H1 (cell line): Measurements from ENCODE around the gene ZNF512. TPM values are rescaled to one million over a fixed set of nuclear protein-coding genes. Genes with fewer than 3 reads are reported as not detected.

Source experiments
- CTCF ChIA-PET: fragments of 300-600 bp; sonication (Branson Sonifier 250); formaldehyde crosslinking; loops from one replicate; lab custom pipeline; 2021; ENCODE audit not compliant: partially characterized antibody; lab: Charles Lee
- POLR2A ChIA-PET: fragments of 300-600 bp; sonication (Branson Sonifier 250); formaldehyde crosslinking; loops from one replicate; lab custom pipeline; 2021; ENCODE audit warnings: inconsistent platforms; ENCODE audit not compliant: partially characterized antibody; lab: Charles Lee
- DNase-seq, 2 experiments: peaks; one replicate each; pipeline versions ENCODE4 v3.0.0 to v3.0.0-alpha.2; 2010 to 2022; ENCODE audit warnings: low spot score in 2 of 2, low read depth in 1 of 2, mixed read lengths in 1 of 2
- FAIRE-seq: peaks from 2 replicates; lab custom pipeline; 2011; peaks lifted over from hg19 to GRCh38; lab: Jason Lieb, UNC
- H2AFZ ChIP-seq: 2 replicates; pipeline ENCODE4 v1.8.1; 2012; ENCODE audit warnings: low read length, inconsistent platforms
- H2AK5ac ChIP-seq: 2 replicates; pipeline ENCODE4 v1.6.1; 2013; ENCODE audit warnings: low read depth, low read length
- H2BK120ac ChIP-seq: replicated peaks from 2 replicates; pipeline ENCODE3; 2013; ENCODE audit warnings: low read depth, low read length, inconsistent platforms
- H2BK12ac ChIP-seq: 2 replicates; pipeline ENCODE4 v1.6.1; 2013; ENCODE audit warnings: low read depth, low read length
- H2BK15ac ChIP-seq: 2 replicates; pipeline ENCODE4 v1.6.1; 2013; ENCODE audit warnings: low read length
- H2BK20ac ChIP-seq: 2 replicates; pipeline ENCODE4 v1.6.1; 2013; ENCODE audit warnings: low read length
- H2BK5ac ChIP-seq: 2 replicates; pipeline ENCODE4 v1.6.1; 2013; ENCODE audit warnings: low read depth, low read length
- H3K14ac ChIP-seq: 2 replicates; pipeline ENCODE4 v1.6.1; 2013; ENCODE audit warnings: inconsistent platforms; ENCODE audit not compliant: insufficient read length
- H3K18ac ChIP-seq: 2 replicates; pipeline ENCODE4 v1.6.1; 2013; ENCODE audit warnings: low read length; ENCODE audit errors: extremely low read depth
- H3K23ac ChIP-seq: 2 replicates; pipeline ENCODE4 v1.6.1; 2013; ENCODE audit warnings: inconsistent platforms; ENCODE audit not compliant: insufficient read length
- H3K23me2 ChIP-seq: 2 replicates; pipeline ENCODE4 v1.6.1; 2013; ENCODE audit warnings: low read depth, low read length
- H3K27ac ChIP-seq: 2 replicates; pipeline ENCODE4 v1.6.1; 2011; ENCODE audit warnings: low read depth, low read length, inconsistent platforms
- H3K27me3 ChIP-seq, 4 experiments: replicated peaks in 1 of 4; 1 replicate in 1 of 4; 2 replicates in 3 of 4; pipeline versions ENCODE4 v1.6.1 to v1.8.1; 2011 to 2013; ENCODE audit warnings: low read length in 3 of 4, mild to moderate bottlenecking in 3 of 4, inconsistent platforms in 2 of 4, mixed read lengths in 2 of 4, moderate library complexity in 1 of 4; ENCODE audit not compliant: control insufficient read depth in 3 of 4, insufficient read depth in 3 of 4; ENCODE audit errors: extremely low read depth in 1 of 4
- H3K36me3 ChIP-seq, 4 experiments: 2 replicates each; pipeline versions ENCODE4 v1.6.1 to v1.8.1; 2011 to 2013; ENCODE audit warnings: mild to moderate bottlenecking in 4 of 4, low read length in 3 of 4, moderate library complexity in 2 of 4, control low read depth in 1 of 4, inconsistent platforms in 1 of 4; ENCODE audit not compliant: insufficient read depth in 4 of 4, control insufficient read depth in 2 of 4
- H3K4ac ChIP-seq: replicated peaks from 2 replicates; pipeline ENCODE3; 2013; ENCODE audit warnings: low read length, low read depth, mixed read lengths, inconsistent platforms; ENCODE audit not compliant: insufficient read length
- H3K4me1 ChIP-seq, 4 experiments: replicated peaks in 1 of 4; 1 replicate in 1 of 4; 2 replicates in 3 of 4; pipeline versions ENCODE4 v1.6.1 to v1.8.1; 2011 to 2013; ENCODE audit warnings: low read length in 3 of 4, inconsistent platforms in 2 of 4, mixed read lengths in 1 of 4; ENCODE audit not compliant: insufficient read depth in 4 of 4, control insufficient read depth in 3 of 4
- H3K4me2 ChIP-seq, 2 experiments: 2 replicates each; pipeline versions ENCODE4 v1.6.1 to v1.8.1; 2011 to 2013; ENCODE audit warnings: low read depth in 2 of 2, low read length in 2 of 2, control low read depth in 1 of 2, inconsistent platforms in 1 of 2, mild to moderate bottlenecking in 1 of 2; ENCODE audit not compliant: insufficient read depth in 1 of 2
- H3K4me3 ChIP-seq, 4 experiments: fragments of 200-600, 300-600 bp in 1 of 4; sonication (generic), shearing (Covaris generic), sonication (Bioruptor Twin) in 1 of 4; 2 replicates each; pipeline versions ENCODE4 v1.5.1 to v1.8.1; 2011 to 2016; ENCODE audit warnings: low read length in 4 of 4, low read depth in 3 of 4, control low read depth in 2 of 4, inconsistent platforms in 2 of 4, mild to moderate bottlenecking in 2 of 4, mixed read lengths in 1 of 4, moderate library complexity in 1 of 4; ENCODE audit not compliant: insufficient read depth in 2 of 4; ENCODE audit errors: extremely low read depth in 1 of 4
- H3K56ac ChIP-seq: replicated peaks from 2 replicates; pipeline ENCODE3; 2013; ENCODE audit warnings: low read depth, mild to moderate bottlenecking, mixed read lengths, low read length, inconsistent platforms; ENCODE audit not compliant: insufficient read length
- H3K79me1 ChIP-seq: 2 replicates; pipeline ENCODE4 v1.6.1; 2013; ENCODE audit warnings: low read depth, low read length, control low read depth
- H3K79me2 ChIP-seq, 2 experiments: 2 replicates each; pipeline versions ENCODE4 v1.6.1 to v1.8.1; 2012 to 2013; ENCODE audit warnings: low read length in 2 of 2, mild to moderate bottlenecking in 2 of 2, inconsistent platforms in 1 of 2; ENCODE audit not compliant: insufficient read depth in 2 of 2, control insufficient read depth in 1 of 2
- H3K9ac ChIP-seq, 4 experiments: replicated peaks in 1 of 4; 1 replicate in 1 of 4; 2 replicates in 3 of 4; pipeline versions ENCODE4 v1.6.1 to v1.8.1; 2011 to 2013; ENCODE audit warnings: low read depth in 3 of 4, low read length in 3 of 4, control low read depth in 2 of 4, mild to moderate bottlenecking in 2 of 4, moderate library complexity in 2 of 4, inconsistent platforms in 1 of 4; ENCODE audit errors: extremely low read depth in 1 of 4
- H3K9me3 ChIP-seq, 2 experiments: 2 replicates each; pipeline versions ENCODE4 v1.6.1 to v1.8.1; 2012 to 2013; ENCODE audit warnings: mild to moderate bottlenecking in 2 of 2, moderate library complexity in 2 of 2, control low read depth in 1 of 2, inconsistent platforms in 1 of 2, low read depth in 1 of 2, low read length in 1 of 2, mixed read lengths in 1 of 2; ENCODE audit not compliant: insufficient read depth in 2 of 2
- H4K20me1 ChIP-seq, 2 experiments: replicated peaks in 1 of 2; 2 replicates each; pipeline versions ENCODE3 to v1.8.1; 2011 to 2013; ENCODE audit warnings: inconsistent platforms in 2 of 2, low read length in 2 of 2, mild to moderate bottlenecking in 1 of 2; ENCODE audit not compliant: insufficient read depth in 2 of 2, control insufficient read depth in 1 of 2
- H4K5ac ChIP-seq: 2 replicates; pipeline ENCODE4 v1.6.1; 2013; ENCODE audit warnings: low read length, low read depth, mixed read lengths, inconsistent platforms; ENCODE audit not compliant: insufficient read length
- H4K8ac ChIP-seq: 2 replicates; pipeline ENCODE4 v1.8.0; 2013; ENCODE audit warnings: mild to moderate bottlenecking, moderate library complexity, low read length, inconsistent platforms; ENCODE audit not compliant: insufficient read depth; ENCODE audit errors: extremely low read depth
- H4K91ac ChIP-seq: replicated peaks from 2 replicates; pipeline ENCODE3; 2013; ENCODE audit warnings: low read length, mixed read lengths, inconsistent platforms; ENCODE audit not compliant: insufficient read length
- BACH1 ChIP-seq: IDR thresholded peaks from 2 replicates; pipeline ENCODE4 v1.6.1; 2012; ENCODE audit warnings: low read length, improper control_type of control experiment
- CBX5 ChIP-seq: fragments of 300-800, 300-1000 bp; sonication (generic); IDR thresholded peaks from 2 replicates; pipeline ENCODE4 v1.7.1; 2016; ENCODE audit warnings: antibody characterized with exemption, low read length, low read depth
- CBX8 ChIP-seq: fragments of 300-800, 300-1000 bp; sonication (generic); IDR thresholded peaks from 2 replicates; pipeline ENCODE4 v1.7.1; 2016; ENCODE audit warnings: low read depth, low read length, borderline replicate concordance
- CHD2 ChIP-seq: IDR thresholded peaks from 2 replicates; pipeline ENCODE4 v1.6.1; 2012; ENCODE audit warnings: low read length, improper control_type of control experiment
- CREB1 ChIP-seq: IDR thresholded peaks from 2 replicates; pipeline ENCODE4 v1.6.1; 2012; ENCODE audit warnings: inconsistent platforms
- JUND ChIP-seq: IDR thresholded peaks from 2 replicates; pipeline ENCODE4 v1.6.1; 2011; ENCODE audit warnings: mild to moderate bottlenecking, improper control_type of control experiment, low read length
- NANOG ChIP-seq: IDR thresholded peaks from 2 replicates; pipeline ENCODE4 v1.6.1; 2011; ENCODE audit warnings: low read length, low read depth, mild to moderate bottlenecking, inconsistent platforms; ENCODE audit not compliant: insufficient read depth, poor library complexity, severe bottlenecking
- POLR2AphosphoS5 ChIP-seq: IDR thresholded peaks from 2 replicates; pipeline ENCODE4 v1.6.1; 2011; ENCODE audit warnings: low read depth, low read length
- RAD21 ChIP-seq, 2 experiments: IDR thresholded peaks in 1 of 2; conservative IDR thresholded peaks in 1 of 2; 2 replicates each; pipeline ENCODE4 v1.6.1; 2011; ENCODE audit warnings: low read depth in 2 of 2, low read length in 2 of 2, improper control_type of control experiment in 1 of 2, inconsistent platforms in 1 of 2, mild to moderate bottlenecking in 1 of 2, moderate library complexity in 1 of 2
- RXRA ChIP-seq: IDR thresholded peaks from 2 replicates; pipeline ENCODE4 v1.6.1; 2011; ENCODE audit warnings: low read depth, mild to moderate bottlenecking, low read length, moderate library complexity; ENCODE audit not compliant: insufficient read depth
- SAP30 ChIP-seq: fragments of 300-600 bp; sonication (generic); IDR thresholded peaks from 2 replicates; pipeline ENCODE4 v1.7.1; 2012; ENCODE audit warnings: low read length, moderate library complexity, mild to moderate bottlenecking, inconsistent platforms; ENCODE audit not compliant: insufficient read depth, insufficient replicate concordance
- SIX5 ChIP-seq: IDR thresholded peaks from 2 replicates; pipeline ENCODE4 v1.6.1; 2011; ENCODE audit warnings: mild to moderate bottlenecking, low read depth, low read length
- TCF12 ChIP-seq: IDR thresholded peaks from 2 replicates; pipeline ENCODE4 v1.6.1; 2011; ENCODE audit warnings: low read depth, mild to moderate bottlenecking, low read length
- WGBS, 2 experiments: shearing (Covaris generic) in 1 of 2; methylation state at CpG; one replicate each; pipeline versions ENCODE4 v1.1.6 to v1.1.7; 2013 to 2015; ENCODE audit warnings: low lambda C conversion rate in 2 of 2, mixed read lengths in 2 of 2, inconsistent platforms in 1 of 2, low coverage in 1 of 2, missing lambda C conversion rate in 1 of 2; ENCODE audit not compliant: insufficient replicate concordance in 2 of 2, insufficient coverage in 1 of 2, insufficient read length in 1 of 2; ENCODE audit errors: extremely low coverage in 1 of 2, missing lambda C conversion rate in 1 of 2; 5-methylcytosine and 5-hydroxymethylcytosine counted together
- polyA plus RNA-seq, 7 experiments: library from polyadenylated mRNA; depleted of rRNA in 3 of 7; stranded (reverse) in 5 of 7; unstranded in 2 of 7; fragments of >200 nt in 5 of 7; fragments of 200-250 nt in 2 of 7; gene quantifications; 1 replicate in 5 of 7; 2 replicates in 1 of 7; 4 replicates in 1 of 7; pipeline versions ENCODE4 v1.2.1 to v1.2.3, GENCODE V29; 2011 to 2013; ENCODE audit warnings: missing spikeins in 2 of 7, mixed read lengths in 2 of 7
- total RNA-seq: library from RNA; stranded (reverse); fragmentation: NEBNext Ultra II Directional; extraction: Animal tissue kit (Norgen Biotek cat#: 25700); gene quantifications from 2 replicates; pipeline ENCODE4 v1.2.1, GENCODE V29; 2021

ZNF512 gene
- total and polyA plus RNA-seq, 2 of the 8 experiments (the other 6 are each of a cell fraction or from before 2014, with no cell fraction given): 17.6 to 37.9 TPM

- H4K8ac ChIP-seq: no peak overlapping the region
- no peaks in the 10 kb centered on the region for H4K20me1 ChIP-seq
- DNase-seq (no peak), FAIRE-seq (no peak)
- H2BK15ac ChIP-seq: no peak overlapping the region
- H2AK5ac ChIP-seq: no peak overlapping the region
- no peak overlapping the region for H3K9ac ChIP-seq
- H3K14ac ChIP-seq: no peak overlapping the region
- H3K4me3 ChIP-seq: no peak overlapping the region
- no peak for TF ChIP-seq RXRA
- no peak for TF ChIP-seq RAD21 (IDR thresholded peaks at IDR 0.05 in 1 of 2, conservative IDR thresholded peaks at IDR 0.05 in 1 of 2; ENCODE audit: low read depth in 2 of 2, low read length in 2 of 2)
- TF ChIP-seq CBX8: no peak
- no peak for TF ChIP-seq NANOG
- no peak for TF ChIP-seq TCF12
- TF ChIP-seq CBX5: no peak
- no peak for TF ChIP-seq SAP30
- TF ChIP-seq BACH1: no peak
- TF ChIP-seq CHD2: no peak
- TF ChIP-seq CREB1: no peak
- no peak for TF ChIP-seq POLR2AphosphoS5
- TF ChIP-seq JUND: no peak
- TF ChIP-seq SIX5: no peak
- H3K56ac ChIP-seq: no peak overlapping the region
- no peak overlapping the region for H3K23ac ChIP-seq
- H2BK5ac ChIP-seq: no peak overlapping the region
- no peak overlapping the region for H2BK120ac ChIP-seq
- no peak overlapping the region for H3K18ac ChIP-seq
- no peaks in the 10 kb centered on the region for H3K79me1 ChIP-seq
- no peak overlapping the region for H2BK20ac ChIP-seq
- ChIA-PET POLR2A (interaction anchor here (1.5 kb wide), 1 partner anchor 45 kb away, joined by 6 read pairs; the partner anchor contains the start of gene ZNF512), CTCF (no interaction called here)
- H3K27ac ChIP-seq: no peak overlapping the region
- H3K79me2 ChIP-seq: no peaks in the 10 kb centered on the region
- no peaks in the 10 kb centered on the region for H3K23me2 ChIP-seq
- no peak overlapping the region for H3K4me2 ChIP-seq
- H4K5ac ChIP-seq: no peak overlapping the region
- no peak overlapping the region for H4K91ac ChIP-seq
- H3K36me3 ChIP-seq: no peaks in the 10 kb centered on the region
- no peak overlapping the region for H3K4ac ChIP-seq
- 83% methylated on average over 4 of the region's 4 CpGs; no CpG with 5 or more reads in 1 of the 2 experiments for WGBS, 2 experiments
- no peak overlapping the region for H2AFZ ChIP-seq
- H3K4me1 ChIP-seq: no peaks in the 10 kb centered on the region
- no peaks in the 10 kb centered on the region for H3K27me3 ChIP-seq
- no peak overlapping the region for H2BK12ac ChIP-seq
- H3K9me3 ChIP-seq: peaks cover 0 to 7% of the 10 kb centered on the region in 2 experiments; a peak in 1 of 4 replicates
Measured at GRCh38 chr2:27537287-27537686, 45.6 kb upstream of the ZNF512 start.
